HG02571 (cell line): ENCODE results near the gene HLA-B.

Source experiments
- ATAC-seq: cut with Tn5 transposase; IDR thresholded peaks from one replicate; pipeline ENCODE4 v1.9.1; 2021; ENCODE audit warnings: mild to moderate bottlenecking, moderate library complexity; ENCODE audit not compliant: unreplicated experiment

Gene HLA-B

DNA sequence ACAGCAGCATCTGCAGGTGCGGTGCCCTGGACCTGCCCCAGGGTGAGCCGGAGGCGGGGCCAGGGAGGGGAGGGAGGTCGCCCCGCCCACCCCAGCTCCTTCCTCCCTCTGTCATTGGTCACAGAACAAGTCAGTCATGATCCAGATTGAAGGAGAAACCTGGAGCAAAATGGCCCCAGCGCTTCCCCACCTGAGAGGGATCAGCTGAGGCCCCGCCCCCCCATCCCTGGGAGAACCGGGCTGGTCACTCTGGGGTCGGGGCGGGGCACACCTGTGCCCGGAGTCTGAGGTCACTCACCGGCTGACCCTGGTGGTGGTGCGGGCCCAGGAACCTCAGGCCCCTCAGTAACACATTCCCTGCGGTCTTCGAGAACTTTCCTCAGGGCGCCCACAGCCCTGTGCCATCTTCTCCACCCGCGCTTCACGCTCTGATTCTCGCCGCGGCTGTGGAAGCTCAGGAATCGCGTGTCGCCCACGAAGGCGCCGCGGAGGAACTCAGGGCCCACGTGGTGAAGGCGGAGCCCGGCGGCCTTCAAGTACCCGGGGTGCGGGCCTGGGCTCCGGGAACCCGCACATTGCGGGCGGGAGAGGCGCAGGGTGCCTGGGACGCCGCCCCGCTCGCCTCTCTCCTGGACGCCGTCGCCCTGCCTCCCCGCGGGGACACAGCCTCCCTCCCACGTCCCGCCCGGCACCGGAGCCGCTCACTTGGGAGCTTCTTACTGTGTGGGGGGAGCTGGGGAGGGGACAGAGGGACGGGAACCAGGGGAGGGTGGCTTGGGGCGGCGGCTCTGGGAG, 48.7 kb downstream of the HLA-B start:
- no peak for ATAC-seq

GRCh38 chr6:31307669-31308049, 49.3 kb downstream of the HLA-B start:
- no peak for ATAC-seq

GRCh38 chr6:31305703-31306219, 51.2 kb downstream of the HLA-B start:
- no peak for ATAC-seq

- ATAC-seq: no peak
Observed at GRCh38 chr6:31304683-31305082, 52.3 kb downstream of the HLA-B start.
